Measurements from ENCODE around the gene ADAMTS17. TPM values are rescaled to one million over a fixed set of nuclear protein-coding genes. Genes with fewer than 3 reads are reported as not detected.

The ADAMTS17 gene
- total and polyA plus RNA-seq, 3 experiments from 2014 or later, result 1.2 to 2.3 (median 1.9) TPM

DNA sequence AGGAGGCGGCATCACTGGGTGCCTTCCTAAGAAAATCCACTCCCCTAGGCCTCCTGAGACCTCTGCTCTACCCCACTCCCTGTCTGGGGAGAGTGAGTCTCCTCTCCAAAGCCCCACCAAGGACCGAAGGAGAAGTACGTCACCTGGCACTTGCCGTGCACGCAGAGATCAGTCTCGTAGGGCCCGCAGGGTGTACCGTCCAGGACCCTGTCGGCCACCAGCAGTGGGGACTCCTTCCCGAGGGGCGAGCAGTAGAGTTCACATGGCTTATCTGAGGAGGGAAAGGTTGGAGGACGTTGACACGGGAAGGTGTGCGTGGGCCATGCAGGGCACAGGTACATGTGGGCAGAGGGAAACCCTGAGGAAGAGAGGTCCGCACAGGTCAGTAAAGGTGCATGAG lies 232.9 kb downstream of the ADAMTS17 start:
- peak overlapping the region in 1 of 8 donors; percentile 92 for H3K27ac Mint-ChIP-seq
- peaks cover 0 to 5% (median 0%) of the 10 kb centered on the region in 3 donors for H3K36me3 Mint-ChIP-seq
- ChIA-PET CTCF (interaction anchor here (1.7 kb wide), 1 partner anchor 230 kb away, joined by 4 read pairs; no protein-coding TSS in a partner anchor), POLR2A (no interaction called here)
- no peak overlapping the region for H3K4me3 Mint-ChIP-seq
- no peaks in the 10 kb centered on the region for H3K27me3 Mint-ChIP-seq
- Histone ChIP-seq H3K27me3 (ENCODE audit: insufficient read depth, low read length, poor library complexity, severe bottlenecking) (no peaks in the 10 kb centered on the region), H3K9me3 (ENCODE audit: low read length) (no peaks in the 10 kb centered on the region), H3K4me3 (ENCODE audit: low read length) (no peak overlapping the region), H3K36me3 (ENCODE audit: insufficient read depth, low read length) (no peaks in the 10 kb centered on the region), H3K27ac (ENCODE audit: low read depth, low read length) (no peak overlapping the region), H3K4me1 (ENCODE audit: insufficient read depth, low read length) (peaks cover 18% of the 10 kb centered on the region)
- no peaks in the 10 kb centered on the region for H3K9me3 Mint-ChIP-seq
- DNase-seq, result no peak
- H3K4me1 Mint-ChIP-seq, result peaks cover 16 to 21% (median 16%) of the 10 kb centered on the region in 3 donors

- H3K27me3 Mint-ChIP-seq, result no peaks in the 10 kb centered on the region
- no peak for DNase-seq
- Histone ChIP-seq H3K4me1 (ENCODE audit: insufficient read depth, low read length) (peaks cover 18% of the 10 kb centered on the region), H3K27me3 (ENCODE audit: insufficient read depth, low read length, poor library complexity, severe bottlenecking) (no peaks in the 10 kb centered on the region), H3K9me3 (ENCODE audit: low read length) (no peaks in the 10 kb centered on the region), H3K27ac (ENCODE audit: low read depth, low read length) (no peak overlapping the region), H3K36me3 (ENCODE audit: insufficient read depth, low read length) (no peaks in the 10 kb centered on the region), H3K4me3 (ENCODE audit: low read length) (no peak overlapping the region)
- CTCF ChIA-PET, result no interaction called here
- peak overlapping the region in 1 of 8 donors; percentile 47 for H3K27ac Mint-ChIP-seq
- peaks cover 0 to 5% (median 0%) of the 10 kb centered on the region in 3 donors for H3K36me3 Mint-ChIP-seq
- H3K9me3 Mint-ChIP-seq, result no peaks in the 10 kb centered on the region
- H3K4me3 Mint-ChIP-seq, result no peak overlapping the region
- POLR2A ChIA-PET, result no interaction called here
- H3K4me1 Mint-ChIP-seq, result peaks cover 16 to 21% (median 16%) of the 10 kb centered on the region in 3 donors
Measured at GRCh38 chr15:100108346-100108745, 233.4 kb downstream of the ADAMTS17 start.

- peaks cover 18% of the 10 kb centered on the region for H3K4me1 ChIP-seq (ENCODE audit: insufficient read depth, low read length)
- no peaks in the 10 kb centered on the region for H3K27me3 ChIP-seq (ENCODE audit: insufficient read depth, low read length, poor library complexity, severe bottlenecking)
- DNase-seq, result no peak
- CTCF ChIA-PET, result no interaction called here
- no peak overlapping the region for H3K4me3 ChIP-seq (ENCODE audit: low read length)
- no peaks in the 10 kb centered on the region for H3K9me3 Mint-ChIP-seq
- no peak overlapping the region for H3K27ac Mint-ChIP-seq
- H3K36me3 Mint-ChIP-seq, result peaks cover 0 to 5% (median 0%) of the 10 kb centered on the region in 3 donors
- peaks cover 16 to 21% (median 16%) of the 10 kb centered on the region in 3 donors for H3K4me1 Mint-ChIP-seq
- no peaks in the 10 kb centered on the region for H3K27me3 Mint-ChIP-seq
- no peaks in the 10 kb centered on the region for H3K36me3 ChIP-seq (ENCODE audit: insufficient read depth, low read length)
- POLR2A ChIA-PET, result no interaction called here
- H3K27ac ChIP-seq (ENCODE audit: low read depth, low read length), result no peak overlapping the region
- H3K4me3 Mint-ChIP-seq, result no peak overlapping the region
- H3K9me3 ChIP-seq (ENCODE audit: low read length), result no peaks in the 10 kb centered on the region
Measured at GRCh38 chr15:100107606-100108225, 234.1 kb downstream of the ADAMTS17 start.

- no peak overlapping the region for H3K27ac ChIP-seq (ENCODE audit: low read depth, low read length)
- no peak for DNase-seq
- H3K36me3 ChIP-seq (ENCODE audit: insufficient read depth, low read length), result no peaks in the 10 kb centered on the region
- no peaks in the 10 kb centered on the region for H3K9me3 Mint-ChIP-seq
- CTCF ChIA-PET, result no interaction called here
- no peak overlapping the region for H3K4me3 Mint-ChIP-seq
- peaks cover 17% of the 10 kb centered on the region for H3K4me1 ChIP-seq (ENCODE audit: insufficient read depth, low read length)
- H3K27ac Mint-ChIP-seq, result peak overlapping the region in 1 of 8 donors; percentile 45
- no peaks in the 10 kb centered on the region for H3K9me3 ChIP-seq (ENCODE audit: low read length)
- H3K36me3 Mint-ChIP-seq, result peaks cover 0 to 5% (median 0%) of the 10 kb centered on the region in 3 donors
- peaks cover 13 to 18% (median 16%) of the 10 kb centered on the region in 3 donors for H3K4me1 Mint-ChIP-seq
- H3K27me3 Mint-ChIP-seq, result no peaks in the 10 kb centered on the region
- POLR2A ChIA-PET, result no interaction called here
- H3K4me3 ChIP-seq (ENCODE audit: low read length), result no peak overlapping the region
- H3K27me3 ChIP-seq (ENCODE audit: insufficient read depth, low read length, poor library complexity, severe bottlenecking), result no peaks in the 10 kb centered on the region
Measured at GRCh38 chr15:100107151-100107550, 234.6 kb downstream of the ADAMTS17 start.

DNA sequence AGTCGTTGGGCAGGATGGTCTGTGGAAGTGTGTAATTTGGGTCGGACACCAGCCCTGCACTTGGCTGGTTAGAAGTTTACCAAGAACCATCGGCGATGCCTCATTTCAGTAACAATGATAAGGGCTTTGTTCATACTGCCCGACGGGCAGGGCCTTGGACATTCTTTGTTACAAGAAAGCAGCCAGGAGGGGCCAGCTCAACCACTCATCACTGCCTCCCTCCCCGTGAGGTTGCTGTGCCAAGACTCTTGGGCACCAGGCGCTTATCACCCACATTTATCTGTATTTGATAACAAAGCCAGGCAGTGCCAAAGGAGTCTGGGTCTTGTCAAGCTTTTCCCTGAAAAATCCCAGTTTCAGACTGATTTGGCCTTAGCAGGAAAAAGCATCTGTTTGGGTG lies 235.0 kb downstream of the ADAMTS17 start:
- H3K9me3 Mint-ChIP-seq, result no peaks in the 10 kb centered on the region
- DNase-seq, result no peak
- ChIA-PET CTCF (no interaction called here), POLR2A (no interaction called here)
- Histone ChIP-seq H3K9me3 (ENCODE audit: low read length) (no peaks in the 10 kb centered on the region), H3K4me1 (ENCODE audit: insufficient read depth, low read length) (peaks cover 12% of the 10 kb centered on the region), H3K36me3 (ENCODE audit: insufficient read depth, low read length) (no peaks in the 10 kb centered on the region), H3K4me3 (ENCODE audit: low read length) (no peak overlapping the region), H3K27me3 (ENCODE audit: insufficient read depth, low read length, poor library complexity, severe bottlenecking) (no peaks in the 10 kb centered on the region), H3K27ac (ENCODE audit: low read depth, low read length) (no peak overlapping the region)
- H3K4me3 Mint-ChIP-seq, result no peak overlapping the region
- H3K27ac Mint-ChIP-seq, result no peak overlapping the region
- peaks cover 0 to 5% (median 0%) of the 10 kb centered on the region in 3 donors for H3K36me3 Mint-ChIP-seq
- H3K27me3 Mint-ChIP-seq, result peaks cover 0 to 1% of the 10 kb centered on the region in 2 donors
- peaks cover 13 to 14% (median 14%) of the 10 kb centered on the region in 3 donors for H3K4me1 Mint-ChIP-seq

GRCh38 chr15:100105101-100105500 lies 236.7 kb downstream of the ADAMTS17 start:
- no peak overlapping the region for H3K27ac Mint-ChIP-seq
- Histone ChIP-seq H3K27me3 (ENCODE audit: insufficient read depth, low read length, poor library complexity, severe bottlenecking) (no peaks in the 10 kb centered on the region), H3K4me1 (ENCODE audit: insufficient read depth, low read length) (no peaks in the 10 kb centered on the region), H3K27ac (ENCODE audit: low read depth, low read length) (no peak overlapping the region), H3K9me3 (ENCODE audit: low read length) (no peaks in the 10 kb centered on the region), H3K4me3 (ENCODE audit: low read length) (no peak overlapping the region), H3K36me3 (ENCODE audit: insufficient read depth, low read length) (no peaks in the 10 kb centered on the region)
- no peaks in the 10 kb centered on the region for H3K9me3 Mint-ChIP-seq
- peaks cover 0 to 1% of the 10 kb centered on the region in 2 donors for H3K27me3 Mint-ChIP-seq
- H3K4me1 Mint-ChIP-seq, result no peaks in the 10 kb centered on the region
- POLR2A ChIA-PET, result no interaction called here
- H3K36me3 Mint-ChIP-seq, result peaks cover 0 to 5% (median 0%) of the 10 kb centered on the region in 3 donors
- CTCF ChIA-PET, result no interaction called here
- no peak for DNase-seq
- H3K4me3 Mint-ChIP-seq, result no peak overlapping the region

DNA sequence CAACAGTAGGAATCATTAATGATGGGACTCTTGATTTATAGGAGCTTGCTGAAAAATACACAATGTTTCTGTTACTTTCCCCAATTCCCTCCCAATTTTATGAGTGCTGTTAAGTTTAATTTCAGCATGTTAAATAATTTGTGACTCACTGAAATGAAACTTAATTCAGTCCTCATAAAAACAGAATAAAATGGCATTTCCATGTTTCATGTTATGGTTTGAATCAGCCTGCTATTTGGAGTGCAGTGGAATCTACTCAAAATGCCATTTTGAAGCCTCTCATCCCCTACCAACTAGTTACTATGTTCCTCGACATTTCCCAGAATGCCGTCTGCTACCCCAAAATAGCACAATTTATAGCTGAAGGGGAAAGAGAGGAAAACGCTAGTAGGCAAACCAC lies 237.5 kb downstream of the ADAMTS17 start:
- Histone ChIP-seq H3K9me3 (ENCODE audit: low read length) (no peaks in the 10 kb centered on the region), H3K27ac (ENCODE audit: low read depth, low read length) (no peak overlapping the region), H3K27me3 (ENCODE audit: insufficient read depth, low read length, poor library complexity, severe bottlenecking) (no peaks in the 10 kb centered on the region), H3K36me3 (ENCODE audit: insufficient read depth, low read length) (no peaks in the 10 kb centered on the region), H3K4me1 (ENCODE audit: insufficient read depth, low read length) (no peaks in the 10 kb centered on the region), H3K4me3 (ENCODE audit: low read length) (no peak overlapping the region)
- Mint-ChIP-seq H3K4me1 (no peaks in the 10 kb centered on the region), H3K27ac (no peak overlapping the region), H3K9me3 (no peaks in the 10 kb centered on the region), H3K36me3 (peaks cover 0 to 5% (median 0%) of the 10 kb centered on the region in 3 donors), H3K27me3 (peaks cover 0 to 1% of the 10 kb centered on the region in 2 donors), H3K4me3 (no peak overlapping the region)
- CTCF ChIA-PET, result interaction anchor here (1.2 kb wide), 1 partner anchor 235 kb away, joined by 3 read pairs; no protein-coding TSS in a partner anchor
- no peak for DNase-seq
- POLR2A ChIA-PET, result no interaction called here

- Mint-ChIP-seq H3K36me3 (peaks cover 0 to 5% (median 0%) of the 10 kb centered on the region in 3 donors), H3K27ac (no peak overlapping the region), H3K9me3 (no peaks in the 10 kb centered on the region), H3K4me3 (no peak overlapping the region), H3K4me1 (no peaks in the 10 kb centered on the region), H3K27me3 (peaks cover 0 to 1% of the 10 kb centered on the region in 2 donors)
- ChIA-PET CTCF (interaction anchor here (1.2 kb wide), 1 partner anchor 235 kb away, joined by 3 read pairs; no protein-coding TSS in a partner anchor), POLR2A (no interaction called here)
- Histone ChIP-seq H3K36me3 (ENCODE audit: insufficient read depth, low read length) (no peaks in the 10 kb centered on the region), H3K4me1 (ENCODE audit: insufficient read depth, low read length) (no peaks in the 10 kb centered on the region), H3K9me3 (ENCODE audit: low read length) (no peaks in the 10 kb centered on the region), H3K4me3 (ENCODE audit: low read length) (no peak overlapping the region), H3K27me3 (ENCODE audit: insufficient read depth, low read length, poor library complexity, severe bottlenecking) (no peaks in the 10 kb centered on the region), H3K27ac (ENCODE audit: low read depth, low read length) (no peak overlapping the region)
- no peak for DNase-seq
Measured at GRCh38 chr15:100103828-100104227, 237.9 kb downstream of the ADAMTS17 start.
